HL-60 (cell line): ENCODE measurements around the gene PAPOLB.

Source experiments
- GABPA ChIP-seq: IDR thresholded peaks from 2 replicates; pipeline ENCODE4 v1.6.1; 2012; ENCODE audit warnings: low read depth
- POLR2AphosphoS5 ChIP-seq: IDR thresholded peaks from 2 replicates; pipeline ENCODE4 v1.6.1; 2012; ENCODE audit warnings: low read depth
- REST ChIP-seq: IDR thresholded peaks from 2 replicates; pipeline ENCODE4 v1.6.1; 2012; ENCODE audit warnings: low read depth; ENCODE audit not compliant: insufficient replicate concordance
- TF ChIP-seq, protein P1 (sequence below): IDR thresholded peaks from one replicate; pipeline ENCODE4 v1.5.1; 2011; ENCODE audit warnings: low read length, control low read depth, inconsistent platforms; ENCODE audit not compliant: insufficient read depth

GRCh38 chr7:4815609-4816418 is 46.0 kb downstream of the PAPOLB start:
- TF ChIP-seq POLR2AphosphoS5 (no peak), REST (no peak), GABPA (no peak)
- TF ChIP-seq, protein P1, sequence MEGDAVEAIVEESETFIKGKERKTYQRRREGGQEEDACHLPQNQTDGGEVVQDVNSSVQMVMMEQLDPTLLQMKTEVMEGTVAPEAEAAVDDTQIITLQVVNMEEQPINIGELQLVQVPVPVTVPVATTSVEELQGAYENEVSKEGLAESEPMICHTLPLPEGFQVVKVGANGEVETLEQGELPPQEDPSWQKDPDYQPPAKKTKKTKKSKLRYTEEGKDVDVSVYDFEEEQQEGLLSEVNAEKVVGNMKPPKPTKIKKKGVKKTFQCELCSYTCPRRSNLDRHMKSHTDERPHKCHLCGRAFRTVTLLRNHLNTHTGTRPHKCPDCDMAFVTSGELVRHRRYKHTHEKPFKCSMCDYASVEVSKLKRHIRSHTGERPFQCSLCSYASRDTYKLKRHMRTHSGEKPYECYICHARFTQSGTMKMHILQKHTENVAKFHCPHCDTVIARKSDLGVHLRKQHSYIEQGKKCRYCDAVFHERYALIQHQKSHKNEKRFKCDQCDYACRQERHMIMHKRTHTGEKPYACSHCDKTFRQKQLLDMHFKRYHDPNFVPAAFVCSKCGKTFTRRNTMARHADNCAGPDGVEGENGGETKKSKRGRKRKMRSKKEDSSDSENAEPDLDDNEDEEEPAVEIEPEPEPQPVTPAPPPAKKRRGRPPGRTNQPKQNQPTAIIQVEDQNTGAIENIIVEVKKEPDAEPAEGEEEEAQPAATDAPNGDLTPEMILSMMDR: no peak
